Measurements from ENCODE around the gene CASP2.
"Not testable (repeated sequence)": the region's sequence is repeated elsewhere in the genome, so short reads cannot be mapped to it uniquely, and the experiment has no call there.

The CASP2 gene

GRCh38 chr7:143264196-143264568 is 24.0 kb upstream of the CASP2 start:
- not testable (repeated sequence) for DNase-seq (ENCODE audit: low read depth)

GRCh38 chr7:143265017-143265693 is 23.0 kb upstream of the CASP2 start:
- no peak for DNase-seq (ENCODE audit: low read depth)

- DNase-seq (ENCODE audit: low read depth) = no peak
These were observed 18.9 kb upstream of the CASP2 start for GRCh38 chr7:143269251-143269650.

GRCh38 chr7:143271240-143271639 is 16.9 kb upstream of the CASP2 start:
- no peak for DNase-seq (ENCODE audit: low read depth)

- no peak for DNase-seq (ENCODE audit: low read depth)
These were observed 15.3 kb upstream of the CASP2 start for GRCh38 chr7:143272871-143273270.

- DNase-seq (ENCODE audit: low read depth) = peak; percentile 80
These were observed 8.7 kb upstream of the CASP2 start for GRCh38 chr7:143279186-143280098.

GRCh38 chr7:143280160-143280559 is 8.0 kb upstream of the CASP2 start:
- no peak for DNase-seq (ENCODE audit: low read depth)

GRCh38 chr7:143280566-143280965 is 7.6 kb upstream of the CASP2 start:
- DNase-seq (ENCODE audit: low read depth) = no peak

- no peak for DNase-seq (ENCODE audit: low read depth)
These were observed 6.6 kb upstream of the CASP2 start for GRCh38 chr7:143281529-143281928.

- no peak for DNase-seq (ENCODE audit: low read depth)
These were observed 6.0 kb upstream of the CASP2 start for GRCh38 chr7:143282124-143282523.

- no peak for DNase-seq (ENCODE audit: low read depth)
These were observed 4.8 kb upstream of the CASP2 start for GRCh38 chr7:143283381-143283780.

- DNase-seq (ENCODE audit: low read depth) = no peak
These were observed 3.3 kb upstream of the CASP2 start, which contains the start of gene TMEM139 for GRCh38 chr7:143284591-143285469. Gene TMEM139 (plus strand): TSS chr7:143284958. CDS start chr7:143285958, 1,000 bp downstream.

GRCh38 chr7:143285470-143285778 is 2.7 kb upstream of the CASP2 start:
- DNase-seq (ENCODE audit: low read depth) = no peak

GRCh38 chr7:143285806-143286521 is 2.2 kb upstream of the CASP2 start:
- DNase-seq (ENCODE audit: low read depth) = no peak

GRCh38 chr7:143286522-143286890 is 1.6 kb upstream of the CASP2 start:
- no peak for DNase-seq (ENCODE audit: low read depth)

GRCh38 chr7:143287339-143287934 is 714 bp upstream of the CASP2 start:
- no peak for DNase-seq (ENCODE audit: low read depth)

- peak; percentile 48 for DNase-seq (ENCODE audit: low read depth)
These were observed 685 bp downstream of the CASP2 start for GRCh38 chr7:143288836-143289235.

GRCh38 chr7:143289421-143289820 is 1.3 kb downstream of the CASP2 start:
- peak; percentile 24 for DNase-seq (ENCODE audit: low read depth)

GRCh38 chr7:143289888-143290287 is 1.7 kb downstream of the CASP2 start:
- DNase-seq (ENCODE audit: low read depth) = peak; percentile 26

GRCh38 chr7:143290293-143290692 is 2.1 kb downstream of the CASP2 start:
- no peak for DNase-seq (ENCODE audit: low read depth)

- no peak for DNase-seq (ENCODE audit: low read depth)
These were observed 4.7 kb downstream of the CASP2 start for GRCh38 chr7:143292876-143293275.

Measured in EH (cell line).